Measurements from ENCODE around the gene CDKAL1. TPM values are rescaled to one million over a fixed set of nuclear protein-coding genes. Genes with fewer than 3 reads are reported as not detected.
A peak's percentile ranks its signal among the peaks of the same experiment; 100 is the strongest.

The CDKAL1 gene
- total RNA-seq, 1 donor from 2014 or later: 34.3 TPM

DNA sequence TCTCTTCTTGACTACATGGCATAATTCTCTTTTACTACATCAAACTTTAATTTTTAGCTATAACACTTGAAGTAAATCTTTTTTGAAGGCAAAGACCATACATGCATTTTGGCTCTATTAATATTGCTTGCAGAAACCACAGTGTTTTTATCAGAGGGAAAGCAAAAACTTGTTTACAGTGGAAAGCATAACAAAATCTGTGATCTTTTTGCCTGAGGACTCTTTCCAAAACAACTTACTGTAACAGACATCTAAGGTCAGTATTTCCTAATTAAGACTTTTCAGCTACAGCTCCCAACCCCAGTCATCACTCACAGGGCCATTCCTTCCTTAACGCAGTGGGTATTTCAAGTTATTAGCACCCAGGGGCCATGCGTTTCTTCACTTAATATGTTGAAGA, 274.7 kb downstream of the CDKAL1 start:
- no peak overlapping the region for H3K27ac Mint-ChIP-seq
- TF ChIP-seq, protein P1, sequence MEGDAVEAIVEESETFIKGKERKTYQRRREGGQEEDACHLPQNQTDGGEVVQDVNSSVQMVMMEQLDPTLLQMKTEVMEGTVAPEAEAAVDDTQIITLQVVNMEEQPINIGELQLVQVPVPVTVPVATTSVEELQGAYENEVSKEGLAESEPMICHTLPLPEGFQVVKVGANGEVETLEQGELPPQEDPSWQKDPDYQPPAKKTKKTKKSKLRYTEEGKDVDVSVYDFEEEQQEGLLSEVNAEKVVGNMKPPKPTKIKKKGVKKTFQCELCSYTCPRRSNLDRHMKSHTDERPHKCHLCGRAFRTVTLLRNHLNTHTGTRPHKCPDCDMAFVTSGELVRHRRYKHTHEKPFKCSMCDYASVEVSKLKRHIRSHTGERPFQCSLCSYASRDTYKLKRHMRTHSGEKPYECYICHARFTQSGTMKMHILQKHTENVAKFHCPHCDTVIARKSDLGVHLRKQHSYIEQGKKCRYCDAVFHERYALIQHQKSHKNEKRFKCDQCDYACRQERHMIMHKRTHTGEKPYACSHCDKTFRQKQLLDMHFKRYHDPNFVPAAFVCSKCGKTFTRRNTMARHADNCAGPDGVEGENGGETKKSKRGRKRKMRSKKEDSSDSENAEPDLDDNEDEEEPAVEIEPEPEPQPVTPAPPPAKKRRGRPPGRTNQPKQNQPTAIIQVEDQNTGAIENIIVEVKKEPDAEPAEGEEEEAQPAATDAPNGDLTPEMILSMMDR (IDR thresholded peaks at IDR 0.05; ENCODE audit: unreplicated experiment): no peak
- peaks cover 14% of the 10 kb centered on the region for H3K9me3 Mint-ChIP-seq (ENCODE audit: low read depth)
- DNase-seq (ENCODE audit: low spot score, unreplicated experiment): no peak
- no peaks in the 10 kb centered on the region for H3K27me3 Mint-ChIP-seq
- peaks cover 37% of the 10 kb centered on the region for H3K4me1 Mint-ChIP-seq (ENCODE audit: low read depth)
- H3K4me3 Mint-ChIP-seq (ENCODE audit: low read depth): no peak overlapping the region
- peaks cover 17% of the 10 kb centered on the region for H3K36me3 Mint-ChIP-seq (ENCODE audit: insufficient read depth)

DNA sequence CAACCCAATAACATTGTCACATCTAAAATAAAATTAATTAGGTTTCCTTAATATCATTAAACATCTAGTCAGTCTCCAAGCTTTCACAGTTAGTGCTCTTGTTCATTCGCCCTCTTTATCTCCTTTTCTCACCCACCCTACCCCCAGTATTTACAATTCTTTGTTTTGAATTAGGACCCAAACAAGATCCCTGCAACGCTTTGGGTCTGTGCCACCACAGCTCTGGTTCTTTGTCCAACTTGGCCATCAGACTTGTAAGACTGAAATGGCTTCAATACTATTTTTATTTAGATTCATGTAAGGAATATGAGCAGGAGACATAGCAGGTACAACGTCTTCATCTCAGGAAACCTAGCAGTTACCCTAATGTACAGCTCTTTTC, 276.5 kb downstream of the CDKAL1 start:
- peaks cover 27% of the 10 kb centered on the region for H3K4me1 Mint-ChIP-seq (ENCODE audit: low read depth)
- TF ChIP-seq, protein P1 (IDR thresholded peaks at IDR 0.05; ENCODE audit: unreplicated experiment): no peak
- H3K36me3 Mint-ChIP-seq (ENCODE audit: insufficient read depth): peaks cover 23% of the 10 kb centered on the region
- H3K27ac Mint-ChIP-seq: peak overlapping the region; percentile 93
- no peak for DNase-seq (ENCODE audit: low spot score, unreplicated experiment)
- H3K9me3 Mint-ChIP-seq (ENCODE audit: low read depth): peaks cover 20% of the 10 kb centered on the region
- H3K27me3 Mint-ChIP-seq: no peaks in the 10 kb centered on the region
- H3K4me3 Mint-ChIP-seq (ENCODE audit: low read depth): no peak overlapping the region

DNA sequence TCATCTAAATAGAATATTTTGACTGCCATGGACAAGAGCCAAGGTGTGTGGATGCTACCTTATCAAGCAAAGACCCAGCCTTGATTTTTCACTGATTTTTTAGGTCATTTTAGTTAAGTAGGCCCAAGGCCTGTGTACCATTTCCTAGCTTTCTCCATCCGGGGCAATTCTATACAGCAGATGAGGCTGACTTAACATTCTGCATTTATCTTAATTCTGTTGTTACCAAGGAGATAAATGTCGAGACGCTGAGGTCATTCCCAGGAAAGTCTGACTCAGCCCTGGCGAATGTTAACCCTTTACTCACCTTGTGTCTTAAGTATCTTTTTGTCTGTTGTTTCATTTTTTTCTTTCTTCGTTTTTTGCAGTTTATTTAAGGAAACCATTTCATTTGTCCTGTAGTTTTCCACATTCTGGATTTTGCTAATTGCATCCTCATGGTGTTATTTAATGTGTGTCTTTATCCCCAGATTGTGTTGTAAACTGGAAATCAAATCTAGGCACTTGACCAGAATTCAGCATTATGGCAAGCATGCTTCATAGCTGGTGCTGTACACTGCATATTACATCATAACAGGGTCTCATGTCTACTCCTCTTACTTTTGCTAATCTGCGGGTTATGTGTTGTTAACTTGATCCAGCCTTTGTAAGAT, 277.0 kb downstream of the CDKAL1 start:
- Mint-ChIP-seq H3K27ac (peak overlapping the region; percentile 93), H3K9me3 (ENCODE audit: low read depth) (peaks cover 17% of the 10 kb centered on the region), H3K27me3 (no peaks in the 10 kb centered on the region), H3K4me1 (ENCODE audit: low read depth) (peaks cover 27% of the 10 kb centered on the region), H3K4me3 (ENCODE audit: low read depth) (no peak overlapping the region), H3K36me3 (ENCODE audit: insufficient read depth) (peaks cover 20% of the 10 kb centered on the region)
- DNase-seq (ENCODE audit: low spot score, unreplicated experiment): no peak
- TF ChIP-seq, protein P1 (IDR thresholded peaks at IDR 0.05; ENCODE audit: unreplicated experiment): no peak

DNA sequence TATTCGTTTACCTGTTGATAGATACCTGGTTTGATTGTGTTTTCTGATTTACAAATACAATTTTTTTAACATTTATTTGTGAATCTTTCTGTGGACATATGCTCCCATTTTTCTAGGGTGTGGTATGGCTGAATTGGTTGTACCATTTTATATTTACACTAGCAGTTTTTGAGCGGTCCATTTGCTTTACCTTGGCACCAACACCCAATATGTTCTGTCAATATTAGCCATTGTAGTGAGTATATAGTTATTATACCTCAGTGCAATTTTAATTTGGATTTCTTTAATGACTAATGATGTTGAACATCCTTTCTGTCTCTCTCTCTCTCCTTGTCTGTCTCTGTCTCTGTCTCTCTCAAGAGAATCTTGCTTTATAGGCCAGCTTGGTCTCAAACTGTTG, 278.5 kb downstream of the CDKAL1 start:
- Mint-ChIP-seq H3K9me3 (ENCODE audit: low read depth) (peaks cover 13% of the 10 kb centered on the region), H3K27ac (no peak overlapping the region), H3K4me3 (ENCODE audit: low read depth) (no peak overlapping the region), H3K36me3 (ENCODE audit: insufficient read depth) (peaks cover 15% of the 10 kb centered on the region), H3K27me3 (no peaks in the 10 kb centered on the region), H3K4me1 (ENCODE audit: low read depth) (peaks cover 30% of the 10 kb centered on the region)
- DNase-seq (ENCODE audit: low spot score, unreplicated experiment): no peak
- TF ChIP-seq, protein P1 (IDR thresholded peaks at IDR 0.05; ENCODE audit: unreplicated experiment): no peak

DNA sequence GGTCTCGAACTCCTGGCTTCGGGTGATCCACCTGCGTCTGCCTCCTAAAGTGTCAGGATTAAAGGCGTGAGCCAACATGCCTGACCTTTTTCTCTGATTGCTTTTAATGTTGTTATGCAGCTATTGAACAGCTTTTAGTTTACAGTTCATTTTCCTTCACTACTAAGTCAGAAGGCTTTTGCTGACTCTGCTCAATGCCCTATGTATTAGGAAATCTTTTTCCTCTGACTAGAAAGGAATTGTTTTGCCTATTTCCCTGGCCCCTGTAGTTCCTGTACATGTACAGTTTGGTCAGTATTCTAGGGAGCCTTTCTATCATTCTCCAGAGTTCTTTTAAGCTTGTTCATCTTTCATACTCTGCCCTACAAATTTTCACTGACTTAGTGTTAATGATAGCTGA, 280.2 kb downstream of the CDKAL1 start:
- peaks cover 13% of the 10 kb centered on the region for H3K9me3 Mint-ChIP-seq (ENCODE audit: low read depth)
- no peak for DNase-seq (ENCODE audit: low spot score, unreplicated experiment)
- no peak overlapping the region for H3K4me3 Mint-ChIP-seq (ENCODE audit: low read depth)
- no peak overlapping the region for H3K27ac Mint-ChIP-seq
- peaks cover 22% of the 10 kb centered on the region for H3K4me1 Mint-ChIP-seq (ENCODE audit: low read depth)
- no peaks in the 10 kb centered on the region for H3K27me3 Mint-ChIP-seq
- TF ChIP-seq, protein P1 (IDR thresholded peaks at IDR 0.05; ENCODE audit: unreplicated experiment): no peak
- H3K36me3 Mint-ChIP-seq (ENCODE audit: insufficient read depth): peaks cover 15% of the 10 kb centered on the region

Data from progenitor cell of endocrine pancreas (in vitro differentiated cells).